H1 (cell line): ENCODE data around the gene VARS2. TPM values are rescaled to one million over a fixed set of nuclear protein-coding genes. Genes with fewer than 3 reads are reported as not detected.

Experiments
- CTCF ChIA-PET: fragments of 300-600 bp; sonication (Branson Sonifier 250); formaldehyde crosslinking; loops from one replicate; lab custom pipeline; 2021; ENCODE audit not compliant: partially characterized antibody; lab: Charles Lee
- POLR2A ChIA-PET: fragments of 300-600 bp; sonication (Branson Sonifier 250); formaldehyde crosslinking; loops from one replicate; lab custom pipeline; 2021; ENCODE audit warnings: inconsistent platforms; ENCODE audit not compliant: partially characterized antibody; lab: Charles Lee
- DNase-seq, 2 experiments: peaks; one replicate each; pipeline versions ENCODE4 v3.0.0 to v3.0.0-alpha.2; 2010 to 2022; ENCODE audit warnings: low spot score in 2 of 2, low read depth in 1 of 2, mixed read lengths in 1 of 2
- FAIRE-seq: peaks from 2 replicates; lab custom pipeline; 2011; peaks lifted over from hg19 to GRCh38; lab: Jason Lieb, UNC
- H2AFZ ChIP-seq: 2 replicates; pipeline ENCODE4 v1.8.1; 2012; ENCODE audit warnings: low read length, inconsistent platforms
- H2AK5ac ChIP-seq: 2 replicates; pipeline ENCODE4 v1.6.1; 2013; ENCODE audit warnings: low read depth, low read length
- H2BK120ac ChIP-seq: replicated peaks from 2 replicates; pipeline ENCODE3; 2013; ENCODE audit warnings: low read depth, low read length, inconsistent platforms
- H2BK12ac ChIP-seq: 2 replicates; pipeline ENCODE4 v1.6.1; 2013; ENCODE audit warnings: low read depth, low read length
- H2BK15ac ChIP-seq: 2 replicates; pipeline ENCODE4 v1.6.1; 2013; ENCODE audit warnings: low read length
- H2BK20ac ChIP-seq: 2 replicates; pipeline ENCODE4 v1.6.1; 2013; ENCODE audit warnings: low read length
- H2BK5ac ChIP-seq: 2 replicates; pipeline ENCODE4 v1.6.1; 2013; ENCODE audit warnings: low read depth, low read length
- H3K14ac ChIP-seq: 2 replicates; pipeline ENCODE4 v1.6.1; 2013; ENCODE audit warnings: inconsistent platforms; ENCODE audit not compliant: insufficient read length
- H3K18ac ChIP-seq: 2 replicates; pipeline ENCODE4 v1.6.1; 2013; ENCODE audit warnings: low read length; ENCODE audit errors: extremely low read depth
- H3K23ac ChIP-seq: 2 replicates; pipeline ENCODE4 v1.6.1; 2013; ENCODE audit warnings: inconsistent platforms; ENCODE audit not compliant: insufficient read length
- H3K23me2 ChIP-seq: 2 replicates; pipeline ENCODE4 v1.6.1; 2013; ENCODE audit warnings: low read depth, low read length
- H3K27ac ChIP-seq: 2 replicates; pipeline ENCODE4 v1.6.1; 2011; ENCODE audit warnings: low read depth, low read length, inconsistent platforms
- H3K27me3 ChIP-seq, 4 experiments: replicated peaks in 1 of 4; 1 replicate in 1 of 4; 2 replicates in 3 of 4; pipeline versions ENCODE4 v1.6.1 to v1.8.1; 2011 to 2013; ENCODE audit warnings: low read length in 3 of 4, mild to moderate bottlenecking in 3 of 4, inconsistent platforms in 2 of 4, mixed read lengths in 2 of 4, moderate library complexity in 1 of 4; ENCODE audit not compliant: control insufficient read depth in 3 of 4, insufficient read depth in 3 of 4; ENCODE audit errors: extremely low read depth in 1 of 4
- H3K36me3 ChIP-seq, 4 experiments: 2 replicates each; pipeline versions ENCODE4 v1.6.1 to v1.8.1; 2011 to 2013; ENCODE audit warnings: mild to moderate bottlenecking in 4 of 4, low read length in 3 of 4, moderate library complexity in 2 of 4, control low read depth in 1 of 4, inconsistent platforms in 1 of 4; ENCODE audit not compliant: insufficient read depth in 4 of 4, control insufficient read depth in 2 of 4
- H3K4ac ChIP-seq: replicated peaks from 2 replicates; pipeline ENCODE3; 2013; ENCODE audit warnings: low read length, low read depth, mixed read lengths, inconsistent platforms; ENCODE audit not compliant: insufficient read length
- H3K4me1 ChIP-seq, 4 experiments: replicated peaks in 1 of 4; 1 replicate in 1 of 4; 2 replicates in 3 of 4; pipeline versions ENCODE4 v1.6.1 to v1.8.1; 2011 to 2013; ENCODE audit warnings: low read length in 3 of 4, inconsistent platforms in 2 of 4, mixed read lengths in 1 of 4; ENCODE audit not compliant: insufficient read depth in 4 of 4, control insufficient read depth in 3 of 4
- H3K4me2 ChIP-seq, 2 experiments: 2 replicates each; pipeline versions ENCODE4 v1.6.1 to v1.8.1; 2011 to 2013; ENCODE audit warnings: low read depth in 2 of 2, low read length in 2 of 2, control low read depth in 1 of 2, inconsistent platforms in 1 of 2, mild to moderate bottlenecking in 1 of 2; ENCODE audit not compliant: insufficient read depth in 1 of 2
- H3K4me3 ChIP-seq, 4 experiments: fragments of 200-600, 300-600 bp in 1 of 4; sonication (generic), shearing (Covaris generic), sonication (Bioruptor Twin) in 1 of 4; 2 replicates each; pipeline versions ENCODE4 v1.5.1 to v1.8.1; 2011 to 2016; ENCODE audit warnings: low read length in 4 of 4, low read depth in 3 of 4, control low read depth in 2 of 4, inconsistent platforms in 2 of 4, mild to moderate bottlenecking in 2 of 4, mixed read lengths in 1 of 4, moderate library complexity in 1 of 4; ENCODE audit not compliant: insufficient read depth in 2 of 4; ENCODE audit errors: extremely low read depth in 1 of 4
- H3K56ac ChIP-seq: replicated peaks from 2 replicates; pipeline ENCODE3; 2013; ENCODE audit warnings: low read depth, mild to moderate bottlenecking, mixed read lengths, low read length, inconsistent platforms; ENCODE audit not compliant: insufficient read length
- H3K79me1 ChIP-seq: 2 replicates; pipeline ENCODE4 v1.6.1; 2013; ENCODE audit warnings: low read depth, low read length, control low read depth
- H3K79me2 ChIP-seq, 2 experiments: 2 replicates each; pipeline versions ENCODE4 v1.6.1 to v1.8.1; 2012 to 2013; ENCODE audit warnings: low read length in 2 of 2, mild to moderate bottlenecking in 2 of 2, inconsistent platforms in 1 of 2; ENCODE audit not compliant: insufficient read depth in 2 of 2, control insufficient read depth in 1 of 2
- H3K9ac ChIP-seq, 4 experiments: replicated peaks in 1 of 4; 1 replicate in 1 of 4; 2 replicates in 3 of 4; pipeline versions ENCODE4 v1.6.1 to v1.8.1; 2011 to 2013; ENCODE audit warnings: low read depth in 3 of 4, low read length in 3 of 4, control low read depth in 2 of 4, mild to moderate bottlenecking in 2 of 4, moderate library complexity in 2 of 4, inconsistent platforms in 1 of 4; ENCODE audit errors: extremely low read depth in 1 of 4
- H3K9me3 ChIP-seq, 2 experiments: 2 replicates each; pipeline versions ENCODE4 v1.6.1 to v1.8.1; 2012 to 2013; ENCODE audit warnings: mild to moderate bottlenecking in 2 of 2, moderate library complexity in 2 of 2, control low read depth in 1 of 2, inconsistent platforms in 1 of 2, low read depth in 1 of 2, low read length in 1 of 2, mixed read lengths in 1 of 2; ENCODE audit not compliant: insufficient read depth in 2 of 2
- H4K20me1 ChIP-seq, 2 experiments: replicated peaks in 1 of 2; 2 replicates each; pipeline versions ENCODE3 to v1.8.1; 2011 to 2013; ENCODE audit warnings: inconsistent platforms in 2 of 2, low read length in 2 of 2, mild to moderate bottlenecking in 1 of 2; ENCODE audit not compliant: insufficient read depth in 2 of 2, control insufficient read depth in 1 of 2
- H4K5ac ChIP-seq: 2 replicates; pipeline ENCODE4 v1.6.1; 2013; ENCODE audit warnings: low read length, low read depth, mixed read lengths, inconsistent platforms; ENCODE audit not compliant: insufficient read length
- H4K8ac ChIP-seq: 2 replicates; pipeline ENCODE4 v1.8.0; 2013; ENCODE audit warnings: mild to moderate bottlenecking, moderate library complexity, low read length, inconsistent platforms; ENCODE audit not compliant: insufficient read depth; ENCODE audit errors: extremely low read depth
- H4K91ac ChIP-seq: replicated peaks from 2 replicates; pipeline ENCODE3; 2013; ENCODE audit warnings: low read length, mixed read lengths, inconsistent platforms; ENCODE audit not compliant: insufficient read length
- ASH2L ChIP-seq: fragments of 200-600, 300-600 bp; sonication (generic); IDR thresholded peaks from one replicate; pipeline ENCODE4 v1.7.1; 2017; ENCODE audit warnings: low read length
- ATF2 ChIP-seq: IDR thresholded peaks from 2 replicates; pipeline ENCODE4 v1.6.1; 2012; ENCODE audit warnings: low read length, inconsistent platforms
- BCL11A ChIP-seq, 2 experiments: IDR thresholded peaks; one replicate each; pipeline ENCODE4 v1.6.1; 2011; ENCODE audit warnings: low read depth in 2 of 2, low read length in 2 of 2, mild to moderate bottlenecking in 2 of 2
- CBX8 ChIP-seq: fragments of 300-800, 300-1000 bp; sonication (generic); IDR thresholded peaks from 2 replicates; pipeline ENCODE4 v1.7.1; 2016; ENCODE audit warnings: low read depth, low read length, borderline replicate concordance
- FOSL1 ChIP-seq: IDR thresholded peaks from 2 replicates; pipeline ENCODE4 v1.6.1; 2011; ENCODE audit warnings: mild to moderate bottlenecking, low read depth, low read length, moderate library complexity; ENCODE audit not compliant: insufficient read depth
- KDM5A ChIP-seq: fragments of 200-600 bp; IDR thresholded peaks from 2 replicates; pipeline ENCODE4 v1.7.1; 2012; ENCODE audit warnings: mild to moderate bottlenecking, low read length, inconsistent platforms, mixed read lengths
- SP1 ChIP-seq: IDR thresholded peaks from 2 replicates; pipeline ENCODE4 v1.6.1; 2011; ENCODE audit warnings: low read depth, low read length
- TCF12 ChIP-seq: IDR thresholded peaks from 2 replicates; pipeline ENCODE4 v1.6.1; 2011; ENCODE audit warnings: low read depth, mild to moderate bottlenecking, low read length
- YY1 ChIP-seq: IDR thresholded peaks from 2 replicates; pipeline ENCODE4 v1.6.1; 2011; ENCODE audit warnings: low read depth, mild to moderate bottlenecking, low read length
- WGBS, 2 experiments: shearing (Covaris generic) in 1 of 2; methylation state at CpG; one replicate each; pipeline versions ENCODE4 v1.1.6 to v1.1.7; 2013 to 2015; ENCODE audit warnings: low lambda C conversion rate in 2 of 2, mixed read lengths in 2 of 2, inconsistent platforms in 1 of 2, low coverage in 1 of 2, missing lambda C conversion rate in 1 of 2; ENCODE audit not compliant: insufficient replicate concordance in 2 of 2, insufficient coverage in 1 of 2, insufficient read length in 1 of 2; ENCODE audit errors: extremely low coverage in 1 of 2, missing lambda C conversion rate in 1 of 2; 5-methylcytosine and 5-hydroxymethylcytosine counted together
- polyA plus RNA-seq, 7 experiments: library from polyadenylated mRNA; depleted of rRNA in 3 of 7; stranded (reverse) in 5 of 7; unstranded in 2 of 7; fragments of >200 nt in 5 of 7; fragments of 200-250 nt in 2 of 7; gene quantifications; 1 replicate in 5 of 7; 2 replicates in 1 of 7; 4 replicates in 1 of 7; pipeline versions ENCODE4 v1.2.1 to v1.2.3, GENCODE V29; 2011 to 2013; ENCODE audit warnings: missing spikeins in 2 of 7, mixed read lengths in 2 of 7
- total RNA-seq: library from RNA; stranded (reverse); fragmentation: NEBNext Ultra II Directional; extraction: Animal tissue kit (Norgen Biotek cat#: 25700); gene quantifications from 2 replicates; pipeline ENCODE4 v1.2.1, GENCODE V29; 2021

VARS2 gene
- total and polyA plus RNA-seq, 2 of the 8 experiments (the other 6 are each of a cell fraction or from before 2014, with no cell fraction given) = 26.8 to 47.7 TPM

GRCh38 chr6:30882759-30883684 is 31.0 kb upstream of the VARS2 start:
- Histone ChIP-seq H2BK5ac (peak overlapping the region; percentile 96), H3K4me1 (peaks cover 12 to 55% (median 38%) of the 10 kb centered on the region in 4 experiments), H2BK15ac (peak overlapping the region; percentile 93; the same call in 1 of the 2 replicates), H4K91ac (peak overlapping the region; percentile 40), H3K79me1 (peaks cover 11% of the 10 kb centered on the region; the same call in 1 of the 2 replicates), H3K4me3 (peak overlapping the region; percentile 57 to 86 (median 80)), H3K23me2 (peaks cover 38% of the 10 kb centered on the region), H2BK120ac (peak overlapping the region; percentile 2), H4K5ac (peak overlapping the region; percentile 60), H3K4ac (peak overlapping the region; percentile 91), H3K9me3 (no peaks in the 10 kb centered on the region), H3K27ac (peak overlapping the region; percentile 70), H3K14ac (no peak overlapping the region), H3K56ac (peak overlapping the region; percentile 72), H2BK20ac (peak overlapping the region; percentile 87; the same call in 1 of the 2 replicates), H3K18ac (peak overlapping the region; percentile 96), H3K36me3 (no peaks in the 10 kb centered on the region), H2AFZ (no peak overlapping the region), H2BK12ac (peak overlapping the region; percentile 89), H3K4me2 (peak overlapping the region; percentile 92 to 94), H3K79me2 (peaks cover 5 to 54% of the 10 kb centered on the region in 2 experiments), H3K23ac (no peak overlapping the region), H4K8ac (0 out of 2 replicates have a peak overlapping the region, but pooled peaks have one; percentile 42), H3K9ac (peak overlapping the region; percentile 55 to 69 (median 67)), H3K27me3 (no peaks in the 10 kb centered on the region), H4K20me1 (peaks cover 0 to 11% of the 10 kb centered on the region in 2 experiments), H2AK5ac (peak overlapping the region; percentile 57; the same call in 1 of the 2 replicates)
- no peak for FAIRE-seq
- ChIA-PET POLR2A (interaction anchor here (0.6 to 19.5 kb wide), 19 partner anchors 10 to 338 kb away, joined by 3 to 452 read pairs (median 4); partner anchors contain the start of genes FLOT1, GTF2H4, IER3 and MDC1), CTCF (interaction anchor here (1.0 to 29.0 kb wide), 13 partner anchors 9 to 204 kb away, joined by 3 to 610 read pairs (median 11); partner anchors contain the start of genes GTF2H4 and VARS2)
- peak in 1 of 2 experiments; percentile 86 for DNase-seq
- WGBS, 2 experiments = 19% methylated on average over 15 of the region's 15 CpGs; no CpG with 5 or more reads in 1 of the 2 experiments
- TF ChIP-seq ATF2 = peak; percentile 30; the same call in 1 of the 2 replicates
- no peak for TF ChIP-seq KDM5A
- no peak for TF ChIP-seq ASH2L
- no peak for TF ChIP-seq BCL11A (IDR thresholded peaks at IDR 0.05; ENCODE audit: low read depth in 2 of 2, low read length in 2 of 2)
- TF ChIP-seq YY1 = no peak
- TF ChIP-seq CBX8 = no peak
- TF ChIP-seq FOSL1 = no peak
- 0 out of 2 replicates have a peak, but pooled peaks have one; percentile 24 for TF ChIP-seq SP1
- 0 out of 2 replicates have a peak, but pooled peaks have one; percentile 44 for TF ChIP-seq TCF12
